GM21367 (cell line): ENCODE data around the gene FHOD3.

Experiments used
- ATAC-seq: cut with Tn5 transposase; IDR thresholded peaks from one replicate; pipeline ENCODE4 v1.9.1; 2021; ENCODE audit not compliant: unreplicated experiment

Gene FHOD3

DNA sequence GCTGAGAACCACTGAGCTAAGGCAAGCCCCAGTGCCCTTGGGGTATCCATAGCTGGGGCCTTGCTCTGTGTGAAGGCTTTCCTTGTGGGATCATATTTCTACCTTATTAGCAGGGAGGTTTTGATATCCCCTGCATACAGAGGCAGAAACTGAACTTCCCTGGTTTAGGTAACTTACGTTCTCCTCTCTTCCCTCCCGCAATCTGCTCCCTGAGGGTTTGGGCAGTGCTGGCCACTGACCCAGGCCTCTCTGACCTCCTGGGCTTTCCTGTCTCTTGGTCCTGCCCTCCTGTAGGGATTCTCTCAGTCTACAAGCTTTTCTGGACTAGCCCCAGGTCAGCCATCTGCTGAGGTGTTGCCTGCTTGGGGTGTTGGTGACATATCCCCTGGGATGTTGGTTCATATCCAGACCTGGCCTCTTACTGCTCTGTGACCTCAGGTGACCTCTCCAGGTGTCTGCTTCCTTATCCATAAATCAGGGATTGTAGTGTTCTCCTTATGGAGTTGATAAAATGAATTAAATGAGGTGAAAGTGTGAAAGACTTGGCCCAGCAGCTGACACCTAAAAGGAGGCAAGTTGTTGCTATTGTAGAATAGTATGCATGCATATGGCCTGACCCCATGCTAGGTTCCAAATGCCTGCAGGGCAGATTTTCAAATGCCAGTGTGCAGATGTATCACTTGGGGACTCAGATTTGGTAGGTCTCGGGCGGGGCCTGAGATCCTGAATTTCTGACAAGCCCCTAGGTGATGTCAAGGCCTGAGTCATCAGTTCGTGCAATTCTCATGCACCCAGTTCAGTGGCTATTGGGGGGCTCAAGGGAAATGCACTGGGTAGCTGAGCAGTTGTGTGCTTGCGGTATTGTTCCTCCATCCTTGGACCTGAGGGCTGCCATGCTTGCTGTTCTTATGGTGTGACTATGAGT is 106.6 kb downstream of the FHOD3 start:
- no peak for ATAC-seq

DNA sequence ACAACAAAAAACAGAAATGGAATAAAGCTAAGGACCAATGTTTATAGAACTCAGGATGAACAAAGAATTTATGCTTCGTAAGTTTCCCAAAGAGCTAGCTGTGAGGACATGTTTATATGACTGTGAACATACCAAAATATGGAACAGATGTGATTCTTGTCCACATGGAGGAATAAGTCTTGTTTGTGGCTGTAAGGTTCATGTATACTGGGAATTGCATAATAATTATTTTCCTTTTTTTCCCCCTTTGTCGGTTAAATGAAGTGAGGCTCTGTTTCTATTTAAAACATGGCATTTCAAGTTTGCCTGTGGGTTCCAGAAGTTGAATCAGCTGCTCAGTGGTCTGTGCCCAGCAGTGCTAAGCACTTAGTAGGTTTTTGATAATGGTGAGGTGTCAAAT is 108.1 kb downstream of the FHOD3 start:
- no peak for ATAC-seq

DNA sequence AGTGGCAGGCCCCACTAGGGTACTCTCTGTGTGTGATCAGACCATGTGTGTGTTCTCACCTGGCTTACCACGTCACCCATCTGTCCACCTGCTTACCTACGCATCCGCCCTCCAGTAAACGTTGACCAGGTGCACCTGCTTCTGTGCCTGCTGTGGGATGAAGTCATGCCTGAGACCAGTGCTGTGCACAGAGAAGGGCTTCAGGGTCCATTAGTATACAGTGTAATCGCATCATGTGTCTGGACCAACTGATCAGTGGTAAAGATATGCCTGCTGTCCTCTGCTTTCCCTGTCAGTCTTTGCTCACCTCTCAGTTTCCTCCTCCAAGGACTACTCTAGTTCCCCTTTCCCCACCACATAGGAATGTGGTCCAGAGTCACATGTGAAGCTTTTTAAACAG is 109.3 kb downstream of the FHOD3 start:
- ATAC-seq = no peak

DNA sequence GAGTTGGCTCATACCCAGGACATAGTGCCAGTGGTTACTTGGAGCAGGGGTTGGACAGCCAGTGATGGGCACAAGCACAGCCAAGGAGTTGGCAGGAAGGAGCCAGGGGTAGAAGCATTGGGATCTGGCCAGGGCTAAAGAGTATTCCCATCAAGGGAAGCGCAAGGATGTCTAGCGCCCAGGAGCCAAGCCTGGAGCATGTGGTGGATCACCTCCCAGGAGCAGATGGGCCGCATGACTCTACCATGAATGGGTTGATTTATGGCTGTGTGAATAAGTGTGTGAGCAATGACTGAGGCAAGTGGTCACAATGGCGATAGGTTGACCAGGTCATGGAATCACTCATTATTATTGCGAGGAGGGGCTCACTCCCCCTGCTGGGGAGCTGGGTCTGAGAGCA is 111.1 kb downstream of the FHOD3 start:
- no peak for ATAC-seq

DNA sequence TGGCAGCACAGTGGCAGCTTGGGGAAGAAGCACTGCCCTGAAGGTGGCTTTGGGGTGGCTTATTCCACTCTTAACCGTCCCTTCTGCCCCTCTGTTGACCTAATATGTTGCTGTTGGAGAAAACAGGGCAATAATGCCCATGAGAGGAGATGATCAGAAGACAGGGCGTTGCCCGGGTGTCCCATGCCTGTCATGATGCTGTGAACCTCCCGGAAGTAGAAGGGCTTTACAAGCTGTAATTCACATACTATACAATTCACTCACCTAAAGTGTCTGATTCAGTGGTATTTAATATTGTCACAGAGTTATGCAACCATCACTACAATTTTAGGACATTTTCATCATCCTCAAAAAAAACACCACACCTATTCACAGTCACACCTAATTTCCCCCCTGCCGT is 112.3 kb downstream of the FHOD3 start:
- no peak for ATAC-seq

DNA sequence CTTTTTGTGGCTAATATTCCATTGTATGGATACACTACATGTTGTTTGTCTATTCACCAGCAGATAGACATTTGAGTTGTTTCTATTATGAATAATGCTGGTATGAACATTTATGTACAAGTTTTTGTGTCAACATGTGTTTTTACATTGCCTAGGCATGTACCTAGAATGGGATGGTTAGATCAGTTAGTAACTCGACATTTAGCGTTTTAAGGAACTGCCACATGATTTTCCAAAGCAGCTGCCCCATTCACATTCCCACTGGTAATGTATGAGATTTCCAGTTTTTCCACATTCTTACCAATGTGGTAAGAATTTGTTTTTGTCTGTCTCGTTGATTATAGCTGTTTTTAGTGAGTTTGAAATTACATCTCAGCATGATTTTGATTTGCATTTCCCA is 112.8 kb downstream of the FHOD3 start:
- no peak for ATAC-seq

DNA sequence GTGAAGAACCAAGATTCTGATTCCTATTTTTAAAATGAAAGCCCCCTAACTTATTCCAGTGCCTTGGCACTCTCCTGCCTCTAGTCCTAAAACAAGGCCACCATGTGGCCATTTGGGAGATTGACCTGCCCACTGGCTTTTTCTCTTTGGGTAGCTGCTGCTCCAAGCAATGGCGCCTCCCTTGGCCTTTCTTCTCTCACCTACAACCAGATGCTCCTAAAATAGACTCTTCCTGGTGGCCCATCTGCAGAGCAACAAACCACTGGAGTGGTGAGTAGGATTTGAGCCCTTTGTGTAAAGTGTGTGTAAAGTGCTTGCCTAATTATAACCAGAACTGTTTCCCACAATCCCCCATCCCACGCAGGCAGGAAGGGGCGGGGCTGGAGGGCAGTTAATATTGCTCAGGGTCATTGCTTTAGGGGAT is 114.2 kb downstream of the FHOD3 start:
- ATAC-seq = peak; percentile 47

DNA sequence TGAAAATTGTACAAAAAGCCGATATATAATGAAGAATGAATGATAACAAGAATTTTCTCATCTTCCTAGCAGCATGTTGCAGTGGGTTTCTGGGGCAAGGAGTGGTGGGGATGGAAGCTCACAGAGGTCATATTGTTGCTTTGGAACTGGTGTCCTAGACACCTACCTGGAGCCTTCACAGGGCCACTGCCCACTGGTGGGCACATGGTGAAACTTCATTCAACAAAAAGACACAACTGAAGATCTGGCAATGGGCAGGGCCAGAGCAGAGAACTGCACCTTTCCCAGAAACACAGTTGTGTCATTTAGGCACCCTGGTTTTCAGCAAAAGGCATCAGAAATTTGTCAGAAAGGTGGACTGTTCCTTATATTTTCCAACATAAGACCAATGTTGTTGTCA is 115.3 kb downstream of the FHOD3 start:
- no peak for ATAC-seq

DNA sequence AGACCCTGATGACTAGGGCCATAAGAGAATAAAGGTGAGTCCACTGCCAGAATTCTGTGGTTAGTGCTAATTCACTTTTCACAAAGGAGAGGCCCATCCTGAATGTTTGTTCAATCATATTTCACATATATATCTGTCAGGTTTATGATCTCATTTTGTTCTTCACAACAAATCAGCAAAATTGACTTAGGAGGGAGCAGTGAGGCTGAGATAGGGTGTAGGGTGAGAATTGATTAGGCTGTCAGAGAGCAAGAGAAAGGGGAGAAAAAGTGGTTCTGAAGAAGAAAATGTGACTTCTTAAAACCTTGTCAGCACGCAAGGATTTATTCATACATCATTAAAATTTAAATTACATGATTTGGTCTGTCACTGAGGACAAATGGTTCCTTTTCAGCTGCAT is 117.7 kb downstream of the FHOD3 start:
- ATAC-seq = no peak

DNA sequence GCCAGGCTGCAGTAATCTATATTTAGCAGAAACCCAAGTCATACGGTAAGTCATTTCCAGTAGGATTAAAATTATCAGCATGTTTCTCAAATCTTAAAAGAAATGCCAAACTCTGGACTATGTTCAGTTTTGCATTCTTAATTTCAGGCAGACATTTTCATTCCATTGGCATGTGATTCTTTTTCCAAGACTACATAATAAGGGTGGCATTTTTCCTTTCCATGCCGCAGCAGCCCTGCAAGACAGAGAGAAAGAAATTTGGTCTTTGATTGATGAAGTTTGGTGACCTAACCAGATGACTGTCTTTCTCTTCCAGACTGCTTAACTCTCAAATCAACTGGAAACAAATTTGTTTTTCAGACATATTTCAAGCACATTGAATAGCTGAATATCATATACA is 118.1 kb downstream of the FHOD3 start:
- no peak for ATAC-seq

DNA sequence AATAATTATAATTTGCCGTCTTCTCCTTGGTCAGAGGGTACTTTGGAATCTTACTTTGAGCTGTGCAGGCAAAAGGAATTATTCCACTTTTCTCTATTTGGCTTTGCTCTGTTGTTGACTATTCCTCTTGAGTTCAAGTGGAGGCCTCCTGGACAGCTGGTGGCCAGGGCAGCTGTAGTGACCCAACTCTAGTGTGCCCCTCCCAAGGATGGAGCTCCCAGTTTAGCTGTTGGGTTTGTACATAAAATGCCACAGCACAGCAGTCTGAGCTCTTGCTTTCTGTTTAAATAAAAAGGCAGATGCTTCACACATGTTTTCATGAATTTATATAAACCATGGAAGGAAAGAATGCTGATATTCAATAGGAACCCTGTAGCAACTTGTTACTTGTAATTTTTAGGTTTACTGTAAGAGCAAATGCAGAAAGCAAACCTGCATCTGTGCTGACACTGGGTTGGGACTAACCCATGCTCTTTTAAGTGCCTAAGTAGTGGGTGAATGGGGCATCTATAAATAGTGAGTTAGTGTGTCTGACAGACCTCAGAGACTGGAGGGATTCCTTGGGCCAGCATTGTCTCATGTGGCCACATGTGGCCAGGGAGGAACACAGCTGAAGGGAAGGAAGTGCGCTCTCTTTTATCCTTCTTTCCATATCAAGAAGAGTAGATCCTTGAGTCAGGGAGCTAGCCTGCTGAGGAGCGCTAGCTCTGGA is 121.8 kb downstream of the FHOD3 start:
- ATAC-seq = no peak

DNA sequence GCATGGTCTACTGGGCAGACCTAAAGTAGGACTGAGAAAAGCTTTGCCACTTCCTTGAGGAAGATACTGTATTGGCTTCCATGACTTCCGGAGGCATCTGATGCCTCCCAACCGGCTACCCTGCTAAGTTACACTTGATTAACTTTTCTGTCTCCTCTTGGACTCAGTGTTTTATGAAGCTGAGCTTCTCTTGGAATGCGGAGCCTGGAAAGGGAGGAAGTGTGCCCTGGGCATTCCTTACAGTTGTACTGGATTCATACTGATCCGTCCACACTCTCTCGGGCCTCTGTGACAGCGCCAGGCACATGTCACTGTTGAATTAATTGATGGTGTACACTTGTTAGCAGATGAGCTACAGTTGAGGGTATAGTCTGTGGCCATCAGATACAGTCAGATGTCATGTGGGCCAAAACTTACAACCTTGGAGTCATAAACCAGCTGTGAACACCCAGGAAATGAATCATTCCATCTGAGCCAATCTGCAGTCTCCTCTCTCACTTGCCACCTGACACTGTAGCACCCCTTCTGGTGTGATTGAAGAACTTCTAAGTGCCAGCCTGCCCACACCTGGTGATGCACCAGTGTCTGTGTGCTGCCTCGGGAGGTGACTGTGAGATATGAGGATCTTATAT is 122.5 kb downstream of the FHOD3 start:
- no peak for ATAC-seq

DNA sequence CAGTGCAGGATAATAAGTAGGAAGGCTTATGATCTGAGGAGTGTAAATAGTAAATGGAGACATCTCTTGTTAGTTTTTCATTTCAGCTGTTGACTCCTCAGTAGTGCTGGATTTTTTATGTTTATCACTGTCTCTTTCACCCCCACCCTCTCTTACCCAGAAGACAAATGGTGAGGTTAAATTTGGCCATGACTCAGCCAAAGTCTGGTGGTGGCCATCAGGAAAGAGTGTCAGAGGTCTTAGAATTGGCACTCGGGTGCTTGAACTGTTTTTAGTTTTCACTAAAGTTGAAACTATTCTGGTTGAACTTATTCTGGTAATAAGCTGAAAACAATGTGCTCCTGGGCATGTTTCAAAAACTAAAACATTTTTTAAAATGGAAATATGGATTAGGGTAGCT is 123.3 kb downstream of the FHOD3 start:
- no peak for ATAC-seq

DNA sequence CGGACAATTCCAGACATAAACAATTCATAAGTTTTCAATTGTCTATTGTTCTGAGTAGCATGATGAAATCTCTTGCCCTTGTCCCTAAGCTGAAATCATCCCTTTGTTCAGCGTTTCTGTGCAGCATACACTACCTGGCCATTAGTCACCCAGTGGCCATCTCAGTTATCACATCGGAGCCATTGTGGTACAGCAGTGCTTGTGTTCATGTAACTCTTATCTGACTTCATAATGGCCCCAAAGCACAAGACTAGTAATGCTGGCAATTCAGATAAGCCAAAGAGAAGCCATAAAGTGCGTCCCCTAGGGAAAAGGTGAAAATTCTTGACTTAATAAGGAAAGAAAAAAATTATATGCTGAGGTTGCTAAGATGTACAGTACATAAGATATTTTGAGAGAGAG is 127.2 kb downstream of the FHOD3 start:
- no peak for ATAC-seq

DNA sequence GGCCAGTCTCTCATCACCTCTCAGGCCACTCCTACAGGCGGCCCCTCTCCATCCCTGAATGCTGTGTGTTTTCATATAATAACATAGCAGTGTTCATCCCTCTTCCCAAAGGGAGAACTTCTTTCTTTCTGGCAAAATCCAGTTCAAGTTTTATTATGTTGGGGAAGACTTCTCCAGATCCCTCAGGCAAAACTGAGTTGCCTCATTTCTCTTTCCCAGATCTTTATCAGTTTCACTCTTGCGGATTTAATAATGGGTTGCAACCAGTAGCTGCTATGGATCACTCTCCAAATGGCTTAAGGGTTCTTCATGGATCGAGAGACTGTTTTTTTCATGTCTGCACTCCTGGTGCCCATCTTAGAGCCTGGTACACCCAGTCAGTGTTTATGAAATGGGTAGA is 129.9 kb downstream of the FHOD3 start:
- no peak for ATAC-seq

DNA sequence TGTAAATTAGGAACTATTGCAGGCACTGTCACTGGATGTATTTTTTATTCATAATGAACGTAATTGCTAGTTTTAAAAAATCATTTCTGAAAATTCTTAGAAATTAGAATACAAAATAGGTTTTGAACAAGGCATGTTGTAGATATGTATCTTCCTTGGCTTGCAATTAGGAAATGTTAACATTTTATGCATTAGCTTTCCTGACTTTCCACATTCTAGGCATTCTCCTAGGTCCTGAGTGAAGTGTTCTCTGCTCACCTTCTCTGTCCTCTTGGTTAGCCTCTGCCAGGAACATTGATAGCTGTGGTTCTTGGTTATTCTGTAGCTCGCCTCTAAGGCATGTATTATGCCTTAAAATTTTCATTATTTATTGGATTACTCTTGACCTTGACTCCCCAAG is 130.3 kb downstream of the FHOD3 start:
- ATAC-seq = no peak

DNA sequence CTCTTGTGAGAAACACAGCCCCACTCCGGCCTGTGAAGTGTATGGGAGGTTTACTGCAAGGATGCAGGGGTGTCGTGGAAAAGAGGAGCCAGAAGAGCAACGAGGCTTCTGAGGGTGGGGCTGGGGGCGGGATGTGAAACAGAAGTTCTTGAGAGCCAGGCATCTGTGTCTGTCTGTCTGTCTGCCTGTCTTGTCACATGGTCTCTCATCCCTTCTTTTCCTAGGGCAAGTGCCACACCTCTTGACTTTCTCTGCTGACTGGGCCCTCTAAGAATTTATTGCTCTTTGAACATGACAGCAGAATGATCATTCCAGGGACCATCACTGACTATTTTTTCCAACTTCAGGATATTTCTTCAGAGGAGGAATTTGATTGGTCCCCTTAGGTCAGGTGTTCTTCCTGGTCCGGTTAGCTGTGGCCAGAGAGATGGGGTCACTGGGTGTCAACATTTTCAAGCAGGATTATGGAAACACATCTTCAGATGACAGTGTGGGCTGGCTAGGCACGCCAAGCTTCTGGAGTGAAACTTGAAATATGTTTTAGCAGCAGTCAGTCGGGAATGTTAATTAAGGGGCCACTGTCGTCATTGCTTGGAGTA is 131.0 kb downstream of the FHOD3 start:
- no peak for ATAC-seq

DNA sequence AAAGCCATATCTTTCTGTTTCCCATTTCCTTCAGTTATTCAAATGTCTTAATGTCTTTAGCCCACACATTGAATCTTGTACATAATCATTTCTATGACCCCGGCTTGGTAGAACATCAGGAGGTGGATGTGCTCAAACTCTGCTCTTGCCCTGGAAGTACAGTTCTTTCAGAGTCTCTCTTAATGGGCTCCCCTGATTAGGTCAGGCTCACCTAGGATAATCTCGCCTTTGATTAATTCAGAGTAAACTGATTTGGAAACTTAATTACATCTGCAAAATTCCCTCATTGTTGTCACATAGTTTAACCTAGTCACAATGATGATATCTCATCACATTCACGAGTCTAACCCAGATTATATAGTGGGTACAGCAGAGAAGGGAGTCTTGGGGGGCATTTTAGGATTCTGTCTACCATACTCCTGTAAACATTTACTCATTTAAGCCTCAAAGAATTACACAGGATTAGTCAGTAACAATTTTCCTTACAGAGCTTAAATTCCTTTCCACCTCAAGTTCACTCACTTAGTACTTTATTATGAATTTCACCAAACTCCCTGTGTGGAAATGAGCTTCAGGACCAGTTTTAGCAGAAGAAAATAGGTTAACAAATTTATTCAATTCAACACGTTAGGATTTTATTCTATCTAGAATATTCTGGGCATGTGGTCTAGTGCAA is 135.5 kb downstream of the FHOD3 start:
- no peak for ATAC-seq

DNA sequence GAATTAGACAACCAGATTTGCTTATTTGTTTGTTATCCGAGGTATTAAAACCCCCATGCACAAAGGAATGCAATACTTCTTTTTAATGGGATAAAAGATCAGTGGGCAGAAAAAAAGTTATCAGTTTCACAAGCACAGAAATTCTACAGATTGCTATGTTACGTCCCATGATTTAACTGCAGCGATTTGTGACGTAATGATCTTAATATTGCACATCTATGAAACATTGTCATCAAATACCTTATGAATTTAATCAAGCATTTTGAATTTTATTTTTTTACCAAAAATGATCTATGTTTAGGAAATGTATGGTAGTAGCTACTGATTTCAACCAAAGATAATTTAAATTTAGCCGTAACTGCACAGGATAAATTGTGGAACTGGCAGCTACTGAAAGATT is 138.9 kb downstream of the FHOD3 start:
- ATAC-seq = no peak

DNA sequence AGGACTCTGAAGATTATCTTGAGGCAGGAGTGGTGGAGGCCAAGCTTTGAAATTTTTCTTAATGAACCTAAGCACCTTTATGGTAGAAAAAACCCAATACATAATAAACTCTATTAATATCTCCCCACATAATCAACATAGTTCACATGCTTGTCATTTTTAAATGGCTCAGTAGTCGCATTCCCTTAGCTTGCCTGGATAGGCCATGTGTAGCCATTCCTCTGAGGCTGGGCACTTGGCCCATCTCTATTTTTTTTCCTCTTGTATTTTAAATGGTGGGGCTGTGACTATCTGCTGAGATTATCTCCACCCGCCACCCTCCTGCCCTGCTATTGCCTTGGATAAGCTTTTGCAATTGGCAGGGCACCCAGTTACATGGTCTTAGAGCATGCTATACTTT is 143.1 kb downstream of the FHOD3 start:
- no peak for ATAC-seq
